Measurements from ENCODE around the gene OR52N4.
"Not testable (repeated sequence)": the region's sequence is repeated elsewhere in the genome, so short reads cannot be mapped to it uniquely, and the experiment has no call there.

Gene OR52N4

GRCh38 chr11:5753943-5754342 is at the start of gene OR52N4:
TSS of gene OR52N4 (plus strand) at chr11:5754243. CDS start at chr11:5754741, 498 bp downstream.
- no peak for DNase-seq (ENCODE audit: low read depth, low spot score)

GRCh38 chr11:5705688-5706087 is 48.4 kb upstream of the OR52N4 start:
- DNase-seq (ENCODE audit: low read depth, low spot score), result no peak

GRCh38 chr11:5712507-5712906 is 41.5 kb upstream of the OR52N4 start:
- no peak for DNase-seq (ENCODE audit: low read depth, low spot score)

GRCh38 chr11:5713695-5714094 is 40.3 kb upstream of the OR52N4 start:
- no peak for DNase-seq (ENCODE audit: low read depth, low spot score)

GRCh38 chr11:5716518-5716917 is 37.5 kb upstream of the OR52N4 start:
- DNase-seq (ENCODE audit: low read depth, low spot score), result not testable (repeated sequence)

- no peak for DNase-seq (ENCODE audit: low read depth, low spot score)
These were observed 34.1 kb upstream of the OR52N4 start for GRCh38 chr11:5719703-5720495.

- no peak for DNase-seq (ENCODE audit: low read depth, low spot score)
These were observed 31.4 kb upstream of the OR52N4 start for GRCh38 chr11:5722622-5723021.

GRCh38 chr11:5726351-5726750 is 27.7 kb upstream of the OR52N4 start:
- no peak for DNase-seq (ENCODE audit: low read depth, low spot score)

GRCh38 chr11:5727691-5728090 is 26.4 kb upstream of the OR52N4 start:
- no peak for DNase-seq (ENCODE audit: low read depth, low spot score)

GRCh38 chr11:5736396-5736795 is 17.6 kb upstream of the OR52N4 start, which contains the start of gene OR56B1:
TSS of gene OR56B1 (plus strand) at chr11:5736448. CDS start at chr11:5736517, 69 bp downstream.
- DNase-seq (ENCODE audit: low read depth, low spot score), result no peak

- DNase-seq (ENCODE audit: low read depth, low spot score), result no peak
These were observed 17.0 kb upstream of the OR52N4 start for GRCh38 chr11:5737091-5737490.

GRCh38 chr11:5737670-5738392 is 16.2 kb upstream of the OR52N4 start:
- no peak for DNase-seq (ENCODE audit: low read depth, low spot score)

GRCh38 chr11:5738431-5738830 is 15.6 kb upstream of the OR52N4 start:
- no peak for DNase-seq (ENCODE audit: low read depth, low spot score)

GRCh38 chr11:5746614-5747013 is 7.4 kb upstream of the OR52N4 start:
- DNase-seq (ENCODE audit: low read depth, low spot score), result no peak

- no peak for DNase-seq (ENCODE audit: low read depth, low spot score)
These were observed 4.2 kb upstream of the OR52N4 start for GRCh38 chr11:5749836-5750235.

- DNase-seq (ENCODE audit: low read depth, low spot score), result no peak
These were observed 13.0 kb downstream of the OR52N4 start for GRCh38 chr11:5767056-5767455.

- DNase-seq (ENCODE audit: low read depth, low spot score), result no peak
These were observed 29.2 kb downstream of the OR52N4 start, which contains the start of gene OR52N5 for GRCh38 chr11:5783255-5783654. TSS of gene OR52N5 (minus strand) at chr11:5783355. CDS start at chr11:5778634, 4,721 bp downstream.

- no peak for DNase-seq (ENCODE audit: low read depth, low spot score)
These were observed 37.1 kb downstream of the OR52N4 start, which contains the start of gene OR52N1 for GRCh38 chr11:5791165-5791564. TSS of gene OR52N1 (minus strand) at chr11:5791265. CDS start at chr11:5788816, 2,449 bp downstream.

- no peak for DNase-seq (ENCODE audit: low read depth, low spot score)
These were observed 42.5 kb downstream of the OR52N4 start for GRCh38 chr11:5796541-5796940.

GRCh38 chr11:5803982-5804381 is 49.9 kb downstream of the OR52N4 start:
- DNase-seq (ENCODE audit: low read depth, low spot score), result no peak
